Lower leg skin (tissue), 4 donors: ENCODE measurements around the gene ERN1. TPM values are rescaled to one million over a fixed set of nuclear protein-coding genes. Genes with fewer than 3 reads are reported as not detected.

Experiments
- DNase-seq, 2 donors: peaks; one replicate each; pipeline ENCODE4 v3.0.0-alpha.2; 2019; ENCODE audit warnings: low spot score in 2 of 2
- H3K4me3 ChIP-seq: fragments of 200-600 bp; sonication (generic); 2 replicates; pipeline ENCODE4 v1.5.1; 2017; ENCODE audit warnings: mild to moderate bottlenecking, low read depth; ENCODE audit not compliant: poor library complexity, severe bottlenecking
- CTCF ChIP-seq, 3 donors: fragments of 450-650 bp; IDR thresholded peaks; one replicate each; pipeline ENCODE4 v1.5.1; 2016; ENCODE audit warnings: antibody characterized with exemption in 3 of 3, mild to moderate bottlenecking in 3 of 3, moderate library complexity in 2 of 3
- POLR2A ChIP-seq, 2 donors: fragments of 450-650 bp; IDR thresholded peaks; one replicate each; pipeline ENCODE4 v1.6.1; 2016 to 2017; ENCODE audit warnings: antibody characterized with exemption in 2 of 2, mild to moderate bottlenecking in 1 of 2, moderate library complexity in 1 of 2
- WGBS, 2 donors: methylation state at CpG; one replicate each; pipeline ENCODE4 v1.1.5; 2018; 5-methylcytosine and 5-hydroxymethylcytosine counted together
- intact Hi-C: fragments of 100-400 bp; cut with DNase I; formaldehyde crosslinking; loops from one replicate; pipeline ENCODE4 v1.15.0; 2023; ENCODE audit warnings: low total_unique reads
- total RNA-seq, 4 donors: library from RNA; depleted of rRNA; stranded (reverse); fragments of >200 nt; gene quantifications; one replicate each; pipeline ENCODE4 v1.1.0, GENCODE V29; 2016

The ERN1 gene
- total RNA-seq, 4 donors from 2014 or later, result 18.2 to 44.0 (median 22.8) TPM

- intact Hi-C loops, result no loop called here
- WGBS, 2 donors, result 88 to 90% methylated on average over 17 to 22 of the region's 22 CpGs
- no peak overlapping the region for H3K4me3 ChIP-seq
- no peak for TF ChIP-seq CTCF (IDR thresholded peaks at IDR 0.05)
- TF ChIP-seq POLR2A (IDR thresholded peaks at IDR 0.05), result no peak
- peak in 1 of 2 donors; percentile 82 for DNase-seq
Observed at GRCh38 chr17:64002658-64003525, 127.1 kb downstream of the ERN1 start.

GRCh38 chr17:64001763-64002529 lies 128.0 kb downstream of the ERN1 start:
- intact Hi-C loops, result no loop called here

GRCh38 chr17:64001091-64001579 lies 128.8 kb downstream of the ERN1 start:
- H3K4me3 ChIP-seq, result no peak overlapping the region
- intact Hi-C loops, result no loop called here
- DNase-seq, result peak in 1 of 2 donors; percentile 70
- WGBS, 2 donors, result 79% methylated on average over 7 of the region's 7 CpGs
- no peak for TF ChIP-seq CTCF (IDR thresholded peaks at IDR 0.05)
- TF ChIP-seq POLR2A (IDR thresholded peaks at IDR 0.05), result no peak

More at GRCh38 chr17:64001763-64002529, 128.0 kb downstream of the ERN1 start:
- no peak overlapping the region for H3K4me3 ChIP-seq
- 64 to 81% methylated on average over 13 to 14 of the region's 14 CpGs for WGBS, 2 donors
- TF ChIP-seq CTCF (IDR thresholded peaks at IDR 0.05) (no peak), POLR2A (IDR thresholded peaks at IDR 0.05) (no peak)
- peak in 1 of 2 donors; percentile 93 for DNase-seq

- TF ChIP-seq CTCF (IDR thresholded peaks at IDR 0.05) (peak in 1 of 3 donors; percentile 17), POLR2A (IDR thresholded peaks at IDR 0.05) (no peak)
- no peak overlapping the region for H3K4me3 ChIP-seq
- DNase-seq, result peak in 1 of 2 donors; percentile 69
- 78 to 79% methylated on average over 25 of the region's 25 CpGs for WGBS, 2 donors
- intact Hi-C loops, result no loop called here
Observed at GRCh38 chr17:63999680-64000531, 130.0 kb downstream of the ERN1 start.
